ENCODE measurements around the gene CDC42EP4. TPM values are rescaled to one million over a fixed set of nuclear protein-coding genes. Genes with fewer than 3 reads are reported as not detected.

CDC42EP4 gene
- total RNA-seq, 1 donor: 16.3 TPM

- peaks cover 14% of the 10 kb centered on the region for H3K27me3 ChIP-seq (ENCODE audit: insufficient read depth, low read length)
- no peak for DNase-seq (ENCODE audit: insufficient read length, low spot score, missing footprints)
- no peak overlapping the region for H3K4me2 ChIP-seq (ENCODE audit: insufficient read depth, low read length)
- no peaks in the 10 kb centered on the region for H3K9me3 ChIP-seq (ENCODE audit: low read depth, low read length)
- H3K36me3 ChIP-seq (ENCODE audit: insufficient read depth, low read length): peaks cover 4% of the 10 kb centered on the region
- no peak overlapping the region for H3K4me3 ChIP-seq (ENCODE audit: insufficient read depth, low read length)
- no peak overlapping the region for H3K27ac ChIP-seq (ENCODE audit: low read depth, low read length)
- TF ChIP-seq, protein P1, sequence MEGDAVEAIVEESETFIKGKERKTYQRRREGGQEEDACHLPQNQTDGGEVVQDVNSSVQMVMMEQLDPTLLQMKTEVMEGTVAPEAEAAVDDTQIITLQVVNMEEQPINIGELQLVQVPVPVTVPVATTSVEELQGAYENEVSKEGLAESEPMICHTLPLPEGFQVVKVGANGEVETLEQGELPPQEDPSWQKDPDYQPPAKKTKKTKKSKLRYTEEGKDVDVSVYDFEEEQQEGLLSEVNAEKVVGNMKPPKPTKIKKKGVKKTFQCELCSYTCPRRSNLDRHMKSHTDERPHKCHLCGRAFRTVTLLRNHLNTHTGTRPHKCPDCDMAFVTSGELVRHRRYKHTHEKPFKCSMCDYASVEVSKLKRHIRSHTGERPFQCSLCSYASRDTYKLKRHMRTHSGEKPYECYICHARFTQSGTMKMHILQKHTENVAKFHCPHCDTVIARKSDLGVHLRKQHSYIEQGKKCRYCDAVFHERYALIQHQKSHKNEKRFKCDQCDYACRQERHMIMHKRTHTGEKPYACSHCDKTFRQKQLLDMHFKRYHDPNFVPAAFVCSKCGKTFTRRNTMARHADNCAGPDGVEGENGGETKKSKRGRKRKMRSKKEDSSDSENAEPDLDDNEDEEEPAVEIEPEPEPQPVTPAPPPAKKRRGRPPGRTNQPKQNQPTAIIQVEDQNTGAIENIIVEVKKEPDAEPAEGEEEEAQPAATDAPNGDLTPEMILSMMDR (IDR thresholded peaks at IDR 0.05; ENCODE audit: extremely low read depth, low read depth, low read length): no peak
- H3K79me2 ChIP-seq (ENCODE audit: insufficient read depth, low read length): no peaks in the 10 kb centered on the region
- H3K4me1 ChIP-seq (ENCODE audit: insufficient read depth, low read length): no peaks in the 10 kb centered on the region
- H4K20me1 ChIP-seq (ENCODE audit: insufficient read depth, low read length): no peaks in the 10 kb centered on the region
- no peak overlapping the region for H2AFZ ChIP-seq (ENCODE audit: low read length)
Observed at GRCh38 chr17:73251871-73252270, 59.9 kb downstream of the CDC42EP4 start.

DNA sequence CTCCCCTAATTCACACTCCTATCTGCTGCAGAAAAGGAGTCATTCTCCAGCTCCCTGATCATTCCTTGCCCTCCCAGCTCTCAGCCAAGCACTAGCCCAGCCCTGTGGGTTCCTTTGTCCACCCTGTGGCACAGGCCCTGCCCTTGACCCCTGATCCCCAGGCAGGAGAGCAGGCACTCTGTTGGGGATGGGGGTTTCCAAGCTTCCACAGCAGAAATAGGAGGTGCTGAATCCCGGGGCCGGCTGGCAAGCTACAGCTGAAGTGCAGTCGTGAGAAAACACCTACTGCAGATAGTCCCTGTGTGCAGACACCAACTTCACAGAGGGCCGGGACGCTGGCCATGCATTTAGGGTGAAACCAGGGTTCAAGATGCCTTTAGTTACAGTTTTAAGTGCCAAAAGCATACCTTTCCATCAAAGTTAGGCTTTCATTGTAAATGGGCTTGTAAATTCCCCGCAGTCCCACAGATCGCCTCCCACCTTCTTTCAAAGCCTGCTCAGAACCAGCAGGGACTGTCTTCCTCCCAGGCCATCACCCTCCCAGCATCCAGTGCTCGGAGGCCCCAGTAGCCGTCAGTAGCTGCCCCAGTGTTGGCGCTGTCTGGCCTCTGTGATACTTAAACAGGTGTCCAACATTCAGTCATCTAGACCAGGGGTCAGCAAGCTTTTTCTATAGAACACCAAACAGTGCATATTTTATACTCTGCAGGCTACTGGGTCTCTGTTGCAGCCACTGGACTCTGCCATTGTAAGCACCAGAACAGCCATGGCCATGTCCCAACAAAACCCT lies 60.8 kb downstream of the CDC42EP4 start:
- H2AFZ ChIP-seq (ENCODE audit: low read length): no peak overlapping the region
- peaks cover 4% of the 10 kb centered on the region for H3K36me3 ChIP-seq (ENCODE audit: insufficient read depth, low read length)
- H4K20me1 ChIP-seq (ENCODE audit: insufficient read depth, low read length): no peaks in the 10 kb centered on the region
- H3K79me2 ChIP-seq (ENCODE audit: insufficient read depth, low read length): no peaks in the 10 kb centered on the region
- DNase-seq (ENCODE audit: insufficient read length, low spot score, missing footprints): no peak
- H3K9me3 ChIP-seq (ENCODE audit: low read depth, low read length): no peaks in the 10 kb centered on the region
- TF ChIP-seq, protein P1 (IDR thresholded peaks at IDR 0.05; ENCODE audit: extremely low read depth, low read depth, low read length): no peak
- H3K27ac ChIP-seq (ENCODE audit: low read depth, low read length): no peak overlapping the region
- no peak overlapping the region for H3K4me2 ChIP-seq (ENCODE audit: insufficient read depth, low read length)
- H3K4me3 ChIP-seq (ENCODE audit: insufficient read depth, low read length): no peak overlapping the region
- peaks cover 14% of the 10 kb centered on the region for H3K27me3 ChIP-seq (ENCODE audit: insufficient read depth, low read length)
- H3K4me1 ChIP-seq (ENCODE audit: insufficient read depth, low read length): no peaks in the 10 kb centered on the region

DNA sequence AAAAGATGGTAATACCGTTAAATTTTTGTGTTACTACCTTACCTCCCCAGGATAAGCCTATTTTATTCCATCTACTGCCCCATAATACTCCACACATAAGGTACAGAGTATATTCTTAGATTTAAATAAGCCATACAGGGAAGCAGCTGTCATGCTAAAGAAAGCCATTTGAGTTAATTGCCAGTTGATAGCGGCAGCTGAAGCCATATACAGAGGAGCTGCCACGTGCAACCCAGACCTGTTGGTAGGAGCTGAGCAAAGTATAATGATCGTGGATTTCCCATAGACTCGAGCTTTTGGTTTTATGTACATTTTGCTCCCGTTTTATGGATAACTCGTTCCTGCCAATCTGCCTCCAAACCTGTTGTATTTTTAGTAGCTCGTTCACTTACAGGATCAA lies 62.1 kb downstream of the CDC42EP4 start:
- no peaks in the 10 kb centered on the region for H3K79me2 ChIP-seq (ENCODE audit: insufficient read depth, low read length)

GRCh38 chr17:73248532-73248931 lies 63.3 kb downstream of the CDC42EP4 start:
- no peaks in the 10 kb centered on the region for H4K20me1 ChIP-seq (ENCODE audit: insufficient read depth, low read length)
- TF ChIP-seq, protein P1 (IDR thresholded peaks at IDR 0.05; ENCODE audit: extremely low read depth, low read depth, low read length): no peak
- H3K27ac ChIP-seq (ENCODE audit: low read depth, low read length): no peak overlapping the region
- no peak overlapping the region for H3K4me3 ChIP-seq (ENCODE audit: insufficient read depth, low read length)
- no peaks in the 10 kb centered on the region for H3K4me1 ChIP-seq (ENCODE audit: insufficient read depth, low read length)
- H3K79me2 ChIP-seq (ENCODE audit: insufficient read depth, low read length): no peaks in the 10 kb centered on the region
- H2AFZ ChIP-seq (ENCODE audit: low read length): no peak overlapping the region
- peaks cover 13% of the 10 kb centered on the region for H3K36me3 ChIP-seq (ENCODE audit: insufficient read depth, low read length)
- H3K27me3 ChIP-seq (ENCODE audit: insufficient read depth, low read length): peaks cover 14% of the 10 kb centered on the region
- no peaks in the 10 kb centered on the region for H3K9me3 ChIP-seq (ENCODE audit: low read depth, low read length)
- no peak overlapping the region for H3K4me2 ChIP-seq (ENCODE audit: insufficient read depth, low read length)
- DNase-seq (ENCODE audit: insufficient read length, low spot score, missing footprints): no peak

More for the DNA sequence above, 62.1 kb downstream of the CDC42EP4 start:
- H2AFZ ChIP-seq (ENCODE audit: low read length): no peak overlapping the region
- H3K27ac ChIP-seq (ENCODE audit: low read depth, low read length): no peak overlapping the region
- no peaks in the 10 kb centered on the region for H4K20me1 ChIP-seq (ENCODE audit: insufficient read depth, low read length)
- H3K4me1 ChIP-seq (ENCODE audit: insufficient read depth, low read length): no peaks in the 10 kb centered on the region
- H3K36me3 ChIP-seq (ENCODE audit: insufficient read depth, low read length): peaks cover 11% of the 10 kb centered on the region
- no peak for DNase-seq (ENCODE audit: insufficient read length, low spot score, missing footprints)
- H3K4me2 ChIP-seq (ENCODE audit: insufficient read depth, low read length): no peak overlapping the region
- TF ChIP-seq, protein P1 (IDR thresholded peaks at IDR 0.05; ENCODE audit: extremely low read depth, low read depth, low read length): no peak
- H3K27me3 ChIP-seq (ENCODE audit: insufficient read depth, low read length): peaks cover 14% of the 10 kb centered on the region
- H3K4me3 ChIP-seq (ENCODE audit: insufficient read depth, low read length): no peak overlapping the region
- H3K9me3 ChIP-seq (ENCODE audit: low read depth, low read length): no peaks in the 10 kb centered on the region
